ENCODE measurements around the gene TMEM150C.

GRCh38 chr4:82436130-82436529, 125.7 kb downstream of the TMEM150C start:
- TF ChIP-seq CTCF (conservative IDR thresholded peaks at IDR 0.05; ENCODE audit: low read depth, low read length) = no peak
- no peak for TF ChIP-seq EZH2 (IDR thresholded peaks at IDR 0.05; ENCODE audit: low read length, unreplicated experiment)
- TF ChIP-seq EZH2phosphoT487 (IDR thresholded peaks at IDR 0.05; ENCODE audit: borderline replicate concordance, low read length) = no peak

Data from PC-3 (cell line).